HG03045 (cell line): Measurements from ENCODE around the gene GEMIN8.

Experiments used
- ATAC-seq: cut with Tn5 transposase; IDR thresholded peaks from one replicate; pipeline ENCODE4 v1.9.1; 2021; ENCODE audit warnings: mild to moderate bottlenecking, moderate library complexity; ENCODE audit not compliant: unreplicated experiment

Gene GEMIN8

GRCh38 chrX:14017399-14017798 lies 12.3 kb downstream of the GEMIN8 start:
- ATAC-seq: no peak

- no peak for ATAC-seq
Observed at GRCh38 chrX:14015941-14016340, 13.8 kb downstream of the GEMIN8 start.

GRCh38 chrX:14015294-14015693 lies 14.4 kb downstream of the GEMIN8 start:
- ATAC-seq: no peak

- ATAC-seq: no peak
Observed at GRCh38 chrX:14014526-14014925, 15.2 kb downstream of the GEMIN8 start.

- no peak for ATAC-seq
Observed at GRCh38 chrX:14013054-14013453, 16.6 kb downstream of the GEMIN8 start.

- ATAC-seq: no peak
Observed at GRCh38 chrX:14010566-14010965, 19.1 kb downstream of the GEMIN8 start.

- no peak for ATAC-seq
Observed at GRCh38 chrX:14006540-14006939, 23.2 kb downstream of the GEMIN8 start.

- ATAC-seq: no peak
Observed at GRCh38 chrX:14003876-14004425, 25.7 kb downstream of the GEMIN8 start.

GRCh38 chrX:14003028-14003427 lies 26.7 kb downstream of the GEMIN8 start:
- no peak for ATAC-seq

- ATAC-seq: no peak
Observed at GRCh38 chrX:13996650-13997049, 33.0 kb downstream of the GEMIN8 start.

- ATAC-seq: no peak
Observed at GRCh38 chrX:13994536-13995080, 35.1 kb downstream of the GEMIN8 start.

GRCh38 chrX:13994104-13994503 lies 35.6 kb downstream of the GEMIN8 start:
- no peak for ATAC-seq

- ATAC-seq: no peak
Observed at GRCh38 chrX:13990126-13990800, 39.4 kb downstream of the GEMIN8 start.

- ATAC-seq: no peak
Observed at GRCh38 chrX:13985697-13986435, 43.8 kb downstream of the GEMIN8 start.

- no peak for ATAC-seq
Observed at GRCh38 chrX:13983734-13984133, 46.0 kb downstream of the GEMIN8 start.

GRCh38 chrX:13968198-13968597 lies 61.5 kb downstream of the GEMIN8 start:
- ATAC-seq: no peak

- ATAC-seq: no peak
Observed at GRCh38 chrX:13967636-13968035, 62.1 kb downstream of the GEMIN8 start.

- ATAC-seq: no peak
Observed at GRCh38 chrX:13966793-13967125, 62.9 kb downstream of the GEMIN8 start.

GRCh38 chrX:13966071-13966792 lies 63.5 kb downstream of the GEMIN8 start:
- ATAC-seq: no peak

GRCh38 chrX:13965531-13965930 lies 64.2 kb downstream of the GEMIN8 start:
- no peak for ATAC-seq

GRCh38 chrX:13956998-13957397 lies 72.7 kb downstream of the GEMIN8 start:
- no peak for ATAC-seq
